Ishikawa (cell line): ENCODE data around the gene RANBP10.

Source experiments
- MAX ChIP-seq: IDR thresholded peaks from 2 replicates; pipeline ENCODE4 v1.6.1; 2012
- RAD21 ChIP-seq: IDR thresholded peaks from 2 replicates; pipeline ENCODE4 v1.6.1; 2012; ENCODE audit warnings: low read depth
- TAF1 ChIP-seq: IDR thresholded peaks from 2 replicates; pipeline ENCODE4 v1.6.1; 2012; ENCODE audit warnings: low read depth, mild to moderate bottlenecking
- TEAD4 ChIP-seq: IDR thresholded peaks from 2 replicates; pipeline ENCODE4 v1.6.1; 2012

- no peak for TF ChIP-seq TEAD4
- no peak for TF ChIP-seq TAF1
- no peak for TF ChIP-seq MAX
- TF ChIP-seq RAD21: no peak
Observed at GRCh38 chr16:67837811-67838210, 31.5 kb upstream of the RANBP10 start.
